ENCODE measurements around the gene CT47C1.

The CT47C1 gene

GRCh38 chrX:119075270-119076025 is 2.7 kb downstream of the CT47C1 start:
- no peak for DNase-seq

- no peak for DNase-seq
These were observed 9.5 kb downstream of the CT47C1 start for GRCh38 chrX:119082278-119082677.

GRCh38 chrX:119084766-119085165 is 12.0 kb downstream of the CT47C1 start:
- DNase-seq: no peak

GRCh38 chrX:119087121-119087520 is 14.3 kb downstream of the CT47C1 start:
- DNase-seq: no peak

- DNase-seq: no peak
These were observed 16.8 kb downstream of the CT47C1 start for GRCh38 chrX:119089619-119090018.

- no peak for DNase-seq
These were observed 17.8 kb downstream of the CT47C1 start for GRCh38 chrX:119090627-119091026.

GRCh38 chrX:119093991-119094735 is 21.4 kb downstream of the CT47C1 start:
- peak; percentile 20 for DNase-seq

- DNase-seq: no peak
These were observed 22.0 kb downstream of the CT47C1 start for GRCh38 chrX:119094819-119095218.

GRCh38 chrX:119095936-119096335 is 23.1 kb downstream of the CT47C1 start:
- no peak for DNase-seq

GRCh38 chrX:119101168-119101567 is 28.4 kb downstream of the CT47C1 start:
- no peak for DNase-seq

GRCh38 chrX:119105826-119106225 is 33.0 kb downstream of the CT47C1 start:
- peak; percentile 29 for DNase-seq

- DNase-seq: no peak
These were observed 34.4 kb downstream of the CT47C1 start for GRCh38 chrX:119107206-119107605.

GRCh38 chrX:119118780-119119395 is 46.1 kb downstream of the CT47C1 start:
- peak; percentile 54 for DNase-seq

GRCh38 chrX:119121341-119121740 is 48.5 kb downstream of the CT47C1 start:
- peak; percentile 31 for DNase-seq
